NCI-H2196 (cell line): ENCODE data around the gene ADAMTSL5.

Experiments
- DNase-seq: peaks from one replicate; lab custom pipeline; 2025; ENCODE audit not compliant: unreplicated experiment; lab: John Stamatoyannopoulos, UW

Gene ADAMTSL5

GRCh38 chr19:1467490-1468273 is 45.1 kb downstream of the ADAMTSL5 start:
- no peak for DNase-seq

GRCh38 chr19:1467215-1467489 is 45.7 kb downstream of the ADAMTSL5 start:
- DNase-seq = no peak

GRCh38 chr19:1466461-1467214 is 46.2 kb downstream of the ADAMTSL5 start:
- no peak for DNase-seq

GRCh38 chr19:1466018-1466460 is 46.8 kb downstream of the ADAMTSL5 start:
- DNase-seq = no peak

- DNase-seq = no peak
Observed at GRCh38 chr19:1465191-1466016, 47.4 kb downstream of the ADAMTSL5 start.

GRCh38 chr19:1461862-1462261 is 51.0 kb downstream of the ADAMTSL5 start:
- no peak for DNase-seq

GRCh38 chr19:1460033-1460995 is 52.5 kb downstream of the ADAMTSL5 start:
- DNase-seq = no peak

- DNase-seq = no peak
Observed at GRCh38 chr19:1459479-1459878, 53.3 kb downstream of the ADAMTSL5 start.

GRCh38 chr19:1457892-1458291 is 54.9 kb downstream of the ADAMTSL5 start:
- DNase-seq = no peak

- no peak for DNase-seq
Observed at GRCh38 chr19:1457031-1457739, 55.6 kb downstream of the ADAMTSL5 start.

GRCh38 chr19:1456121-1456900 is 56.5 kb downstream of the ADAMTSL5 start:
- no peak for DNase-seq

GRCh38 chr19:1455336-1456120 is 57.3 kb downstream of the ADAMTSL5 start:
- DNase-seq = peak; percentile 98
